GM12892 (cell line): ENCODE results near the gene SLC4A5.

Experiments used
- POLR2A ChIP-seq: IDR thresholded peaks from 2 replicates; pipeline ENCODE4 v1.6.1; 2011; ENCODE audit warnings: low read depth, low read length, control low read depth
- POLR2AphosphoS5 ChIP-seq: IDR thresholded peaks from 2 replicates; pipeline ENCODE4 v1.6.1; 2011; ENCODE audit warnings: low read depth, low read length, control low read depth
- TAF1 ChIP-seq: IDR thresholded peaks from 2 replicates; pipeline ENCODE4 v1.6.1; 2011; ENCODE audit warnings: low read depth, mild to moderate bottlenecking, control low read depth, low read length, borderline replicate concordance

DNA sequence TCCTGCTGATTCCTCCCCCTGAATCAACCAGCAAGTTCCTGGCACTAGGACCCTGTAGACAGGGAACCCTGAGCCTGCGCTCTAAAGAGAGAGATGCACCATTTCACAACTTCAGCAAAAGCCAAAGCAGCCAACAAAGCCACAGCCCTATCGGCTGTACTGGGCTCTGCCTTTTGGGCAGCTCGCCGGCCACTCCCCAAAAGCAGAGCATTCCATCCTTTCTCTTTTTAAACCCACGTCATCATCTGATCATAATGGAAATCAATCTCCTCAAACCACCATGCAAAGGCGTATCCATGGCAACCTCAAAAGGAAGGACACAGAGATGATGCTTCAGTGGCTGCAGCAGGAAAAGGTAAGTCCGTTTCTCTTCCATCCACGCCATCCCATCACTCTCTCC, 42.2 kb upstream of the SLC4A5 start:
- TF ChIP-seq POLR2A (no peak), POLR2AphosphoS5 (no peak), TAF1 (no peak)
